GM12892 (cell line): ENCODE data around the gene NCK2.
A peak's percentile ranks its signal among the peaks of the same experiment; 100 is the strongest.

Experiments
- DNase-seq: peaks from one replicate; pipeline ENCODE4 v3.0.0; 2011; ENCODE audit not compliant: insufficient read length
- FAIRE-seq: peaks from 2 replicates; lab custom pipeline; 2011; peaks lifted over from hg19 to GRCh38; lab: Jason Lieb, UNC
- POLR2A ChIP-seq: IDR thresholded peaks from 2 replicates; pipeline ENCODE4 v1.6.1; 2011; ENCODE audit warnings: low read depth, low read length, control low read depth
- POLR2AphosphoS5 ChIP-seq: IDR thresholded peaks from 2 replicates; pipeline ENCODE4 v1.6.1; 2011; ENCODE audit warnings: low read depth, low read length, control low read depth
- TAF1 ChIP-seq: IDR thresholded peaks from 2 replicates; pipeline ENCODE4 v1.6.1; 2011; ENCODE audit warnings: low read depth, mild to moderate bottlenecking, control low read depth, low read length, borderline replicate concordance

The NCK2 gene

GRCh38 chr2:105828558-105828957, 83.8 kb downstream of the NCK2 start:
- FAIRE-seq (peak; percentile 42), DNase-seq (no peak)
- TF ChIP-seq POLR2A: no peak
- no peak for TF ChIP-seq POLR2AphosphoS5
- no peak for TF ChIP-seq TAF1

- DNase-seq (no peak), FAIRE-seq (peak; percentile 30)
- no peak for TF ChIP-seq TAF1
- TF ChIP-seq POLR2A: no peak
- TF ChIP-seq POLR2AphosphoS5: no peak
These were observed 90.2 kb downstream of the NCK2 start for GRCh38 chr2:105834931-105835330.

GRCh38 chr2:105836341-105836740, 91.6 kb downstream of the NCK2 start:
- no peak for TF ChIP-seq TAF1
- TF ChIP-seq POLR2AphosphoS5: no peak
- TF ChIP-seq POLR2A: no peak
- FAIRE-seq (peak; percentile 38), DNase-seq (no peak)

GRCh38 chr2:105836840-105837692, 92.4 kb downstream of the NCK2 start:
- TF ChIP-seq POLR2A (no peak), POLR2AphosphoS5 (no peak), TAF1 (no peak)
- no peak for FAIRE-seq
- DNase-seq: no peak

GRCh38 chr2:105839793-105840192, 95.1 kb downstream of the NCK2 start:
- FAIRE-seq (no peak), DNase-seq (no peak)
- TF ChIP-seq POLR2A (no peak), POLR2AphosphoS5 (no peak), TAF1 (no peak)

GRCh38 chr2:105840933-105841332, 96.2 kb downstream of the NCK2 start:
- no peak for TF ChIP-seq TAF1
- TF ChIP-seq POLR2AphosphoS5: no peak
- TF ChIP-seq POLR2A: no peak
- FAIRE-seq (no peak), DNase-seq (no peak)

GRCh38 chr2:105841551-105841950, 96.8 kb downstream of the NCK2 start:
- FAIRE-seq: no peak
- TF ChIP-seq POLR2A (no peak), POLR2AphosphoS5 (no peak), TAF1 (no peak)

GRCh38 chr2:105842555-105842954, 97.8 kb downstream of the NCK2 start:
- no peak for TF ChIP-seq POLR2AphosphoS5
- DNase-seq: no peak
- no peak for FAIRE-seq

More at GRCh38 chr2:105841551-105841950, 96.8 kb downstream of the NCK2 start:
- no peak for DNase-seq

- DNase-seq: no peak
- no peak for FAIRE-seq
- TF ChIP-seq POLR2A (no peak), TAF1 (no peak), POLR2AphosphoS5 (no peak)
These were observed 99.0 kb downstream of the NCK2 start for GRCh38 chr2:105843476-105844374.

GRCh38 chr2:105845976-105846375, 101.3 kb downstream of the NCK2 start:
- FAIRE-seq: no peak
- no peak for DNase-seq
- TF ChIP-seq POLR2AphosphoS5: no peak
- no peak for TF ChIP-seq POLR2A
- no peak for TF ChIP-seq TAF1

- TF ChIP-seq POLR2AphosphoS5 (no peak), TAF1 (no peak), POLR2A (no peak)
- no peak for FAIRE-seq
- DNase-seq: no peak
These were observed 102.3 kb downstream of the NCK2 start for GRCh38 chr2:105847056-105847455.

- no peak for TF ChIP-seq POLR2AphosphoS5
- no peak for TF ChIP-seq TAF1
- no peak for TF ChIP-seq POLR2A
- FAIRE-seq (no peak), DNase-seq (no peak)
These were observed 103.7 kb downstream of the NCK2 start for GRCh38 chr2:105848367-105848766.
